WTC11 (cell line): ENCODE measurements around the gene FOCAD. TPM values are rescaled to one million over a fixed set of nuclear protein-coding genes. Genes with fewer than 3 reads are reported as not detected.
A peak's percentile ranks its signal among the peaks of the same experiment; 100 is the strongest.

Experiments
- ATAC-seq: fragments of 200-7000 bp; cut with Tn5 transposase; 2 replicates; pipeline ENCODE4 v1.10.0; 2021; ENCODE audit warnings: mild to moderate bottlenecking, moderate library complexity
- CTCF ChIA-PET: fragments of 300-600 bp; sonication (Branson Sonifier 250); formaldehyde crosslinking; loops from one replicate; lab custom pipeline; 2021; ENCODE audit warnings: antibody characterized with exemption; lab: Charles Lee
- POLR2A ChIA-PET: fragments of 350-600 bp; sonication (Branson Sonifier 250); formaldehyde crosslinking; loops from one replicate; lab custom pipeline; 2021; ENCODE audit warnings: antibody characterized with exemption; lab: Charles Lee
- DNase-seq: peaks from one replicate; pipeline ENCODE4 v3.0.0; 2021; ENCODE audit warnings: low spot score
- H3K27ac Mint-ChIP-seq: 2 replicates; pipeline ENCODE4 v1.8.0; 2021; ENCODE audit warnings: mixed read lengths
- H3K27me3 Mint-ChIP-seq: 2 replicates; pipeline ENCODE4 v1.8.0; 2021; ENCODE audit warnings: low read depth, mild to moderate bottlenecking, moderate library complexity, mixed read lengths
- H3K36me3 Mint-ChIP-seq: 2 replicates; pipeline ENCODE4 v1.8.0; 2021; ENCODE audit warnings: mixed read lengths
- H3K4me1 Mint-ChIP-seq: 2 replicates; pipeline ENCODE4 v1.8.0; 2022; ENCODE audit warnings: mixed read lengths
- H3K4me3 Mint-ChIP-seq: 2 replicates; pipeline ENCODE4 v1.8.0; 2021; ENCODE audit warnings: mild to moderate bottlenecking, moderate library complexity, mixed read lengths
- H3K9me3 Mint-ChIP-seq: 2 replicates; pipeline ENCODE4 v1.8.0; 2021; ENCODE audit warnings: mixed read lengths
- CBFB ChIP-seq: sonication (generic); formaldehyde crosslinking; IDR thresholded peaks from 2 replicates; pipeline ENCODE4 v1.8.1; 2022; ENCODE audit warnings: mild to moderate bottlenecking, low read depth, missing genetic modification reagents
- CREM ChIP-seq: sonication (generic); formaldehyde crosslinking; IDR thresholded peaks from 2 replicates; pipeline ENCODE4 v1.8.1; 2022; ENCODE audit warnings: mild to moderate bottlenecking, missing genetic modification reagents, moderate library complexity
- ELF4 ChIP-seq: sonication (generic); formaldehyde crosslinking; IDR thresholded peaks from 2 replicates; pipeline ENCODE4 v1.8.1; 2022; ENCODE audit warnings: low read depth, mild to moderate bottlenecking, moderate library complexity, missing genetic modification reagents
- FOXJ3 ChIP-seq: sonication (generic); formaldehyde crosslinking; IDR thresholded peaks from 2 replicates; pipeline ENCODE4 v1.9.0; 2021; ENCODE audit warnings: missing genetic modification reagents, mild to moderate bottlenecking, borderline replicate concordance
- FOXP1 ChIP-seq: sonication (generic); formaldehyde crosslinking; IDR thresholded peaks from 2 replicates; pipeline ENCODE4 v1.8.0; 2022; ENCODE audit warnings: missing genetic modification reagents, mild to moderate bottlenecking, moderate library complexity, borderline replicate concordance
- GTF2I ChIP-seq: fragments of 250-450 bp; sonication (Bioruptor Pico); conservative IDR thresholded peaks from 2 replicates; pipeline ENCODE4 v1.4.0; 2021; ENCODE audit warnings: mild to moderate bottlenecking
- SMAD3 ChIP-seq: sonication (generic); formaldehyde crosslinking; IDR thresholded peaks from 2 replicates; pipeline ENCODE4 v1.8.0; 2022; ENCODE audit warnings: missing genetic modification reagents, mild to moderate bottlenecking, borderline replicate concordance
- SOX15 ChIP-seq: fragments of 250-450 bp; sonication (Bioruptor Pico); IDR thresholded peaks from 2 replicates; pipeline ENCODE4 v1.9.0; 2021; ENCODE audit warnings: mild to moderate bottlenecking
- SP1 ChIP-seq: sonication (generic); formaldehyde crosslinking; conservative IDR thresholded peaks from 2 replicates; pipeline ENCODE4 v1.8.1; 2022; ENCODE audit warnings: missing genetic modification reagents
- TCF7 ChIP-seq: sonication (generic); formaldehyde crosslinking; IDR thresholded peaks from 2 replicates; pipeline ENCODE4 v1.8.0; 2022; ENCODE audit warnings: mild to moderate bottlenecking, low read depth, missing genetic modification reagents, moderate library complexity
- TP53 ChIP-seq: sonication (generic); formaldehyde crosslinking; IDR thresholded peaks from 2 replicates; pipeline ENCODE4 v1.8.1; 2023; ENCODE audit warnings: mild to moderate bottlenecking, missing genetic modification reagents
- ZNF396 ChIP-seq: fragments of 250-450 bp; sonication (Bioruptor Pico); IDR thresholded peaks from 2 replicates; pipeline ENCODE4 v1.8.0; 2021; ENCODE audit warnings: mild to moderate bottlenecking, moderate library complexity, borderline replicate concordance
- ZNF423 ChIP-seq: fragments of 250-450 bp; sonication (Bioruptor Pico); IDR thresholded peaks from 2 replicates; pipeline ENCODE4 v2.1.2; 2022; ENCODE audit warnings: mild to moderate bottlenecking, moderate library complexity
- total RNA-seq: library from RNA; stranded (reverse); gene quantifications from 3 replicates; pipeline ENCODE4 v1.2.3, GENCODE V29; 2021
- TF ChIP-seq, protein P1 (sequence below): sonication (generic); formaldehyde crosslinking; IDR thresholded peaks from 2 replicates; pipeline ENCODE4 v1.8.0; 2022; ENCODE audit warnings: mild to moderate bottlenecking, missing genetic modification reagents
- TF ChIP-seq, protein P2 (sequence below): sonication (generic); formaldehyde crosslinking; IDR thresholded peaks from 2 replicates; pipeline ENCODE4 v1.8.1; 2022; ENCODE audit warnings: low read depth, mild to moderate bottlenecking, moderate library complexity, missing genetic modification reagents, borderline replicate concordance
- TF ChIP-seq, protein P3 (sequence below): fragments of 250-450 bp; sonication (Bioruptor Pico); IDR thresholded peaks from 2 replicates; pipeline ENCODE4 v1.9.0; 2021; ENCODE audit warnings: moderate library complexity, mild to moderate bottlenecking, inconsistent platforms, borderline replicate concordance
- TF ChIP-seq, protein P4 (sequence below): sonication (generic); formaldehyde crosslinking; IDR thresholded peaks from 2 replicates; pipeline ENCODE4 v1.8.1; 2022; ENCODE audit warnings: low read depth, missing genetic modification reagents, borderline replicate concordance
- TF ChIP-seq, protein P5 (sequence below): sonication (generic); formaldehyde crosslinking; IDR thresholded peaks from 2 replicates; pipeline ENCODE4 v1.8.1; 2023; ENCODE audit warnings: mild to moderate bottlenecking, missing genetic modification reagents
- TF ChIP-seq, protein P6 (sequence below): sonication (generic); formaldehyde crosslinking; IDR thresholded peaks from 2 replicates; pipeline ENCODE4 v1.8.1; 2023; ENCODE audit warnings: mild to moderate bottlenecking, missing genetic modification reagents, borderline replicate concordance

The FOCAD gene
- total RNA-seq, 1 experiment from 2014 or later, result 34.3 TPM

DNA sequence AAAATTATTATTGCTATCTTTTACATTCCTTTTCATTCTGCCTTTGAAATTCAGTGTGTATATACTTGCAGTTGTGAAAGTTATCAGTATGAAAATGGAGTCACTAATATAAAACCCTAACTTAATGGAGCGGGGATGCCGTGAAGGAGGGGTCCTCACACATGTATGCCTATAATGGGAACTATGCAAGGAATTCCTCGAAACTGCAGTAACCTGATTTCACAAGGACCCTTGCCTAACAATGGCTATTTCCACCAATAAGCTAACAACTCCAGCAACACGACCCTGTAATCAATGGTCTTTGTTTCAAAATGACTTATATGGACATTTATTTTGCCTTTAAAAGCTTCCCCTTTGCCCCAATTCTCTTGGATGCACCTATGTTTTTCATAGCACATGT, 49.2 kb upstream of the FOCAD start (continued):
- no peak for TF ChIP-seq TCF7 (CRISPR knock-in tag)
- TF ChIP-seq, protein P1, sequence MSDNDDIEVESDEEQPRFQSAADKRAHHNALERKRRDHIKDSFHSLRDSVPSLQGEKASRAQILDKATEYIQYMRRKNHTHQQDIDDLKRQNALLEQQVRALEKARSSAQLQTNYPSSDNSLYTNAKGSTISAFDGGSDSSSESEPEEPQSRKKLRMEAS (CRISPR knock-in tag), result no peak
- TF ChIP-seq SP1 (CRISPR knock-in tag), result no peak
- TF ChIP-seq, all 79 proteins: peak for 0

DNA sequence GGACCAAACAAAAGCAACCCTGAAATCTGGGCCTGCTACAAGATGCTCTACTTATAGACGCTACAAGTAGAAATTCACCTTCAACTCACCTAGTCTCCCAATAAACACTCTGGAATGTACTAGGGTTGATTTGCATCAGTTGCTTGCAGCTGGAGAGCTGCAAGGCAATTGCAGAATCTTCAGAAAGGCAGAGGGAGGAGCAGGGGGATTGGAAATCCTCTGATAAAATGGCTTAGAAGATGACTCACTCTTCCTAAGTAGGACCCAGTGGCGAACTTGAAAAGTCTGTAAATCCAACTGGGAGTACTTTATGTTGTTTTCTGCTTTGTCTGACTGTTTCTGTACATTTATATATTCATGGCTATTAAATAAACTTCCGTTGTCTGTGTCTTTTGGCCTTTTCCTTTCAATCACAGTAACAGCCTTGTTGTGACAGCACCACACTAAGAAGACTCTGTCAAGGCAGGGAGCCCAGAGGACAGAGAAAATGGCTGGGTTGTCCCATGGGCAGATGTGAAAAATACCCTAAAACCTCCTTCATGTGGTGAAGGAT, 47.1 kb upstream of the FOCAD start:
- CTCF ChIA-PET, result no interaction called here
- Mint-ChIP-seq H3K4me3 (no peak overlapping the region), H3K27me3 (no peaks in the 10 kb centered on the region), H3K4me1 (peaks cover 30% of the 10 kb centered on the region), H3K9me3 (no peaks in the 10 kb centered on the region)
- POLR2A ChIA-PET, result no interaction called here
- ATAC-seq (peak; percentile 73), DNase-seq (no peak)
- no peak for TF ChIP-seq CBFB (CRISPR knock-in tag)
- TF ChIP-seq, protein P2, sequence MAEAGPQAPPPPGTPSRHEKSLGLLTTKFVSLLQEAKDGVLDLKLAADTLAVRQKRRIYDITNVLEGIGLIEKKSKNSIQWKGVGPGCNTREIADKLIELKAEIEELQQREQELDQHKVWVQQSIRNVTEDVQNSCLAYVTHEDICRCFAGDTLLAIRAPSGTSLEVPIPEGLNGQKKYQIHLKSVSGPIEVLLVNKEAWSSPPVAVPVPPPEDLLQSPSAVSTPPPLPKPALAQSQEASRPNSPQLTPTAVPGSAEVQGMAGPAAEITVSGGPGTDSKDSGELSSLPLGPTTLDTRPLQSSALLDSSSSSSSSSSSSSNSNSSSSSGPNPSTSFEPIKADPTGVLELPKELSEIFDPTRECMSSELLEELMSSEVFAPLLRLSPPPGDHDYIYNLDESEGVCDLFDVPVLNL (CRISPR knock-in tag), result no peak
- TF ChIP-seq, protein P3, sequence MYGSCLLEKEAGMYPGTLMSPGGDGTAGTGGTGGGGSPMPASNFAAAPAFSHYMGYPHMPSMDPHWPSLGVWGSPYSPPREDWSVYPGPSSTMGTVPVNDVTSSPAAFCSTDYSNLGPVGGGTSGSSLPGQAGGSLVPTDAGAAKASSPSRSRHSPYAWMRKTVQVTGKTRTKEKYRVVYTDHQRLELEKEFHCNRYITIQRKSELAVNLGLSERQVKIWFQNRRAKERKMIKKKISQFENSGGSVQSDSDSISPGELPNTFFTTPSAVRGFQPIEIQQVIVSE, result no peak
- no peak for TF ChIP-seq SOX15
- TF ChIP-seq, all 79 proteins: peak for 0
- Mint-ChIP-seq H3K36me3 (no peaks in the 10 kb centered on the region), H3K27ac (peak overlapping the region; percentile 61; the same call in 1 of the 2 replicates)

DNA sequence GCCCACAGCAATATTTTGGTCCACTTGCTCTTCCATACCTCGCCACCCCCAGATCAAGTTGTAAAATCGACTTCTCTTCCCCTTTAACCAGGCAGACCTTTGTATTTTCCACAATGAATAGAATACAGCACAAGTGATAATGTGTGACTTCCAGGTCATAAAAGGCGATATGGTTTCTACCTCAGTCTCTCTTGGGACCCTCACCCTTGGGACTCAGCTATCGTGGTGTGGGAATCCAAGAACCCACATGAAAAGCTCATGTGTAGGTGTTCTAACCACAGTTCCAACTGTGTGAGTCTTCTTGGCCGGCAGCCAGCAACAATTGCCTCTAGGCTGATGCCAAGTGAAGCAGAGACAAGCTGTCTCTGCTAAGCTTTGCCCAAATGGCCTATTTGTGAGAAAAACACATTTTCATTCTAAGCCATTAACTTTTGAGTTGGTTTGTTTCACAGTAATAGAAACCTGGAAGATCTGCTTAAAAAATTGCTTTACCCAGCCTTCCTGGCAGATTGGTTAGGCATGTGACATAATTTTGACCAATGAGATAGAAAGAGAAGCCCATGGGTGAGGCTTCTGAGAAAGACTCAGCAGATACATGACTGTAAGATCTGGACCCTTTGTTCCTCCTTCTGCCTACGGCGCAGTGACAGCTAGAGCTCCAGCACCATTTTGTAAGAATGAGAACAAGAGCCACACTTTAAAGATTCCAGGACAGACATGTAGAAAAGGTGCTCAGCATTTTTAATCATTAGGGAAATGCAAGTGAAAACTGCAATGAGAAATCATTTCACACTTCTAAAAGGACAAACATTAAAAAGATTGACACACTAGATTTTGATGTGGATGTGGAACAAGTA, 43.5 kb upstream of the FOCAD start:
- ChIA-PET CTCF (no interaction called here), POLR2A (no interaction called here)
- H3K36me3 Mint-ChIP-seq, result no peaks in the 10 kb centered on the region
- DNase-seq (no peak), ATAC-seq (no peak)
- no peaks in the 10 kb centered on the region for H3K9me3 Mint-ChIP-seq
- H3K4me1 Mint-ChIP-seq, result peaks cover 18% of the 10 kb centered on the region
- H3K27me3 Mint-ChIP-seq, result no peaks in the 10 kb centered on the region
- H3K27ac Mint-ChIP-seq, result no peak overlapping the region
- H3K4me3 Mint-ChIP-seq, result no peak overlapping the region
- TF ChIP-seq, protein P4, sequence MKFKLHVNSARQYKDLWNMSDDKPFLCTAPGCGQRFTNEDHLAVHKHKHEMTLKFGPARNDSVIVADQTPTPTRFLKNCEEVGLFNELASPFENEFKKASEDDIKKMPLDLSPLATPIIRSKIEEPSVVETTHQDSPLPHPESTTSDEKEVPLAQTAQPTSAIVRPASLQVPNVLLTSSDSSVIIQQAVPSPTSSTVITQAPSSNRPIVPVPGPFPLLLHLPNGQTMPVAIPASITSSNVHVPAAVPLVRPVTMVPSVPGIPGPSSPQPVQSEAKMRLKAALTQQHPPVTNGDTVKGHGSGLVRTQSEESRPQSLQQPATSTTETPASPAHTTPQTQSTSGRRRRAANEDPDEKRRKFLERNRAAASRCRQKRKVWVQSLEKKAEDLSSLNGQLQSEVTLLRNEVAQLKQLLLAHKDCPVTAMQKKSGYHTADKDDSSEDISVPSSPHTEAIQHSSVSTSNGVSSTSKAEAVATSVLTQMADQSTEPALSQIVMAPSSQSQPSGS, result no peak
- no peak for TF ChIP-seq ZNF396 (CRISPR knock-in tag)
- TF ChIP-seq ZNF423 (CRISPR knock-in tag), result no peak
- TF ChIP-seq, protein P5, sequence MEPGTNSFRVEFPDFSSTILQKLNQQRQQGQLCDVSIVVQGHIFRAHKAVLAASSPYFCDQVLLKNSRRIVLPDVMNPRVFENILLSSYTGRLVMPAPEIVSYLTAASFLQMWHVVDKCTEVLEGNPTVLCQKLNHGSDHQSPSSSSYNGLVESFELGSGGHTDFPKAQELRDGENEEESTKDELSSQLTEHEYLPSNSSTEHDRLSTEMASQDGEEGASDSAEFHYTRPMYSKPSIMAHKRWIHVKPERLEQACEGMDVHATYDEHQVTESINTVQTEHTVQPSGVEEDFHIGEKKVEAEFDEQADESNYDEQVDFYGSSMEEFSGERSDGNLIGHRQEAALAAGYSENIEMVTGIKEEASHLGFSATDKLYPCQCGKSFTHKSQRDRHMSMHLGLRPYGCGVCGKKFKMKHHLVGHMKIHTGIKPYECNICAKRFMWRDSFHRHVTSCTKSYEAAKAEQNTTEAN (CRISPR knock-in tag), result no peak
- no peak for TF ChIP-seq GTF2I (CRISPR knock-in tag)
- no peak for TF ChIP-seq SMAD3
- TF ChIP-seq FOXJ3 (CRISPR knock-in tag), result no peak
- TF ChIP-seq, protein P6, sequence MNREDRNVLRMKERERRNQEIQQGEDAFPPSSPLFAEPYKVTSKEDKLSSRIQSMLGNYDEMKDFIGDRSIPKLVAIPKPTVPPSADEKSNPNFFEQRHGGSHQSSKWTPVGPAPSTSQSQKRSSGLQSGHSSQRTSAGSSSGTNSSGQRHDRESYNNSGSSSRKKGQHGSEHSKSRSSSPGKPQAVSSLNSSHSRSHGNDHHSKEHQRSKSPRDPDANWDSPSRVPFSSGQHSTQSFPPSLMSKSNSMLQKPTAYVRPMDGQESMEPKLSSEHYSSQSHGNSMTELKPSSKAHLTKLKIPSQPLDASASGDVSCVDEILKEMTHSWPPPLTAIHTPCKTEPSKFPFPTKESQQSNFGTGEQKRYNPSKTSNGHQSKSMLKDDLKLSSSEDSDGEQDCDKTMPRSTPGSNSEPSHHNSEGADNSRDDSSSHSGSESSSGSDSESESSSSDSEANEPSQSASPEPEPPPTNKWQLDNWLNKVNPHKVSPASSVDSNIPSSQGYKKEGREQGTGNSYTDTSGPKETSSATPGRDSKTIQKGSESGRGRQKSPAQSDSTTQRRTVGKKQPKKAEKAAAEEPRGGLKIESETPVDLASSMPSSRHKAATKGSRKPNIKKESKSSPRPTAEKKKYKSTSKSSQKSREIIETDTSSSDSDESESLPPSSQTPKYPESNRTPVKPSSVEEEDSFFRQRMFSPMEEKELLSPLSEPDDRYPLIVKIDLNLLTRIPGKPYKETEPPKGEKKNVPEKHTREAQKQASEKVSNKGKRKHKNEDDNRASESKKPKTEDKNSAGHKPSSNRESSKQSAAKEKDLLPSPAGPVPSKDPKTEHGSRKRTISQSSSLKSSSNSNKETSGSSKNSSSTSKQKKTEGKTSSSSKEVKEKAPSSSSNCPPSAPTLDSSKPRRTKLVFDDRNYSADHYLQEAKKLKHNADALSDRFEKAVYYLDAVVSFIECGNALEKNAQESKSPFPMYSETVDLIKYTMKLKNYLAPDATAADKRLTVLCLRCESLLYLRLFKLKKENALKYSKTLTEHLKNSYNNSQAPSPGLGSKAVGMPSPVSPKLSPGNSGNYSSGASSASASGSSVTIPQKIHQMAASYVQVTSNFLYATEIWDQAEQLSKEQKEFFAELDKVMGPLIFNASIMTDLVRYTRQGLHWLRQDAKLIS (CRISPR knock-in tag), result no peak
- no peak for TF ChIP-seq CREM (CRISPR knock-in tag)
- no peak for TF ChIP-seq SP1 (CRISPR knock-in tag)
- TF ChIP-seq FOXP1 (CRISPR knock-in tag), result no peak
- TF ChIP-seq ELF4 (CRISPR knock-in tag), result no peak
- no peak for TF ChIP-seq TP53 (CRISPR knock-in tag)
